GM20431 (cell line): ENCODE results near the gene TTBK2.
"Not testable (repeated sequence)": the region's sequence is repeated elsewhere in the genome, so short reads cannot be mapped to it uniquely, and the experiment has no call there.

Experiments
- in situ Hi-C: fragments of 300-500 bp; cut with MseI, MboI; formaldehyde crosslinking; loops from one replicate; pipeline ENCODE4 v1.15.0; 2020; ENCODE audit warnings: low sequenced_read_pairs; ENCODE audit not compliant: unreplicated experiment

The TTBK2 gene

GRCh38 chr15:42920519-42921341 is at the start of gene TTBK2:
Gene TTBK2 (minus strand): TSS chr15:42920778. CDS start chr15:42878617, 42,161 bp downstream.
- in situ Hi-C loops = loop anchor here (10.0 kb wide), 1 partner anchor 206 kb away; no protein-coding TSS in a partner anchor

- in situ Hi-C loops = no loop called here
These were observed 43.9 kb upstream of the TTBK2 start for GRCh38 chr15:42964476-42964875.

- in situ Hi-C loops = no loop called here
These were observed 34.9 kb upstream of the TTBK2 start for GRCh38 chr15:42955518-42955917.

GRCh38 chr15:42954291-42954690 is 33.7 kb upstream of the TTBK2 start:
- in situ Hi-C loops = no loop called here

- in situ Hi-C loops = not testable (repeated sequence)
These were observed 28.3 kb upstream of the TTBK2 start for GRCh38 chr15:42948898-42949297.

- in situ Hi-C loops = no loop called here
These were observed 19.9 kb upstream of the TTBK2 start for GRCh38 chr15:42940527-42940926.

GRCh38 chr15:42939841-42940240 is 19.3 kb upstream of the TTBK2 start:
- in situ Hi-C loops = no loop called here

GRCh38 chr15:42937143-42937542 is 16.6 kb upstream of the TTBK2 start:
- in situ Hi-C loops = no loop called here

- in situ Hi-C loops = no loop called here
These were observed 13.5 kb upstream of the TTBK2 start for GRCh38 chr15:42933886-42934667.

GRCh38 chr15:42932833-42933515 is 12.4 kb upstream of the TTBK2 start:
- in situ Hi-C loops = no loop called here

- in situ Hi-C loops = no loop called here
These were observed 11.3 kb upstream of the TTBK2 start for GRCh38 chr15:42931702-42932486.

GRCh38 chr15:42929306-42929848 is 8.8 kb upstream of the TTBK2 start:
- in situ Hi-C loops = loop anchor here (10.0 kb wide), 1 partner anchor 215 kb away; no protein-coding TSS in a partner anchor

GRCh38 chr15:42921342-42921731 is 759 bp upstream of the TTBK2 start:
- in situ Hi-C loops = loop anchor here (10.0 kb wide), 1 partner anchor 207 kb away; no protein-coding TSS in a partner anchor

- in situ Hi-C loops = loop anchor here (10.0 kb wide), 1 partner anchor 205 kb away; no protein-coding TSS in a partner anchor
These were observed 619 bp downstream of the TTBK2 start for GRCh38 chr15:42919799-42920518.

GRCh38 chr15:42919308-42919707 is 1.3 kb downstream of the TTBK2 start:
- in situ Hi-C loops = no loop called here

- in situ Hi-C loops = no loop called here
These were observed 2.5 kb downstream of the TTBK2 start for GRCh38 chr15:42918047-42918446.

GRCh38 chr15:42915654-42916315 is 4.8 kb downstream of the TTBK2 start:
- in situ Hi-C loops = no loop called here
